ENCODE results near the gene KDR.

- TF ChIP-seq, protein P1, sequence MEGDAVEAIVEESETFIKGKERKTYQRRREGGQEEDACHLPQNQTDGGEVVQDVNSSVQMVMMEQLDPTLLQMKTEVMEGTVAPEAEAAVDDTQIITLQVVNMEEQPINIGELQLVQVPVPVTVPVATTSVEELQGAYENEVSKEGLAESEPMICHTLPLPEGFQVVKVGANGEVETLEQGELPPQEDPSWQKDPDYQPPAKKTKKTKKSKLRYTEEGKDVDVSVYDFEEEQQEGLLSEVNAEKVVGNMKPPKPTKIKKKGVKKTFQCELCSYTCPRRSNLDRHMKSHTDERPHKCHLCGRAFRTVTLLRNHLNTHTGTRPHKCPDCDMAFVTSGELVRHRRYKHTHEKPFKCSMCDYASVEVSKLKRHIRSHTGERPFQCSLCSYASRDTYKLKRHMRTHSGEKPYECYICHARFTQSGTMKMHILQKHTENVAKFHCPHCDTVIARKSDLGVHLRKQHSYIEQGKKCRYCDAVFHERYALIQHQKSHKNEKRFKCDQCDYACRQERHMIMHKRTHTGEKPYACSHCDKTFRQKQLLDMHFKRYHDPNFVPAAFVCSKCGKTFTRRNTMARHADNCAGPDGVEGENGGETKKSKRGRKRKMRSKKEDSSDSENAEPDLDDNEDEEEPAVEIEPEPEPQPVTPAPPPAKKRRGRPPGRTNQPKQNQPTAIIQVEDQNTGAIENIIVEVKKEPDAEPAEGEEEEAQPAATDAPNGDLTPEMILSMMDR (IDR thresholded peaks at IDR 0.05; ENCODE audit: low read length), result no peak
- TF ChIP-seq EZH2 (IDR thresholded peaks at IDR 0.05; ENCODE audit: borderline replicate concordance, low read length), result no peak
Measured at GRCh38 chr4:55173580-55173979, 48.2 kb upstream of the KDR start.

All from OCI-LY1 (cell line).